HCT116 (cell line): Measurements from ENCODE around the gene CCDC8. TPM values are rescaled to one million over a fixed set of nuclear protein-coding genes. Genes with fewer than 3 reads are reported as not detected.
A peak's percentile ranks its signal among the peaks of the same experiment; 100 is the strongest.

Source experiments
- ATAC-seq: fragments of 200-7000 bp; cut with Tn5 transposase; 2 replicates; pipeline ENCODE4 v1.9.1; 2020; ENCODE audit warnings: mild to moderate bottlenecking, moderate library complexity
- BruUV-seq: library from RNA; stranded (reverse); fragments of 400-500 nt; replicated peaks from 2 replicates; lab custom pipeline; 2021; lab: Mats Ljungman, UMichigan
- CTCF ChIA-PET: fragments of 300-600 bp; sonication (Branson Sonifier 250); formaldehyde crosslinking; loops from one replicate; lab custom pipeline; 2021; ENCODE audit warnings: antibody characterized with exemption; lab: Charles Lee
- POLR2A ChIA-PET: fragments of 300-600, 350-600 bp; sonication (Branson Sonifier 250); formaldehyde crosslinking; loops from one replicate; lab custom pipeline; 2021; ENCODE audit warnings: antibody characterized with exemption; lab: Charles Lee
- RAD21 ChIA-PET, 2 experiments: fragments of 300-600 bp; sonication (Branson Sonifier 250); formaldehyde crosslinking; loops; one replicate each; lab custom pipeline; 2023; ENCODE audit warnings: low total read pairs in 2 of 2; ENCODE audit not compliant: uncharacterized antibody in 2 of 2, unreplicated experiment in 2 of 2, low non-redundant PET in 1 of 2; lab: Charles Lee
- DNase-seq: peaks from one replicate; pipeline ENCODE4 v3.0.0-alpha.2; 2010; ENCODE audit warnings: low read depth, low spot score
- H2AFZ ChIP-seq: fragments of 200-600 bp; shearing (Covaris generic), sonication (generic); 2 replicates; pipeline ENCODE4 v1.6.1; 2017; ENCODE audit warnings: low read depth, mixed run types, mixed read lengths, antibody characterized with exemption, low read length; ENCODE audit not compliant: poor library complexity, severe bottlenecking
- H3K27ac ChIP-seq: 2 replicates; pipeline ENCODE4 v1.5.1; 2012; ENCODE audit warnings: low read depth, low read length
- H3K27me3 ChIP-seq: fragments of 200-600 bp; sonication (generic); 2 replicates; pipeline ENCODE4 v1.6.1; 2016; ENCODE audit warnings: mixed run types, low read length, mixed read lengths; ENCODE audit not compliant: insufficient read depth
- H3K36me3 ChIP-seq, 2 experiments: fragments of 200-500 bp in 1 of 2; fragments of 200-600 bp in 1 of 2; sonication (Bioruptor generic) in 1 of 2; sonication (generic) in 1 of 2; 2 replicates each; pipeline versions ENCODE4 v1.5.1 to v1.6.1; 2014 to 2016; ENCODE audit warnings: low read length in 2 of 2, inconsistent platforms in 1 of 2, mixed read lengths in 1 of 2, mixed run types in 1 of 2; ENCODE audit not compliant: insufficient read depth in 2 of 2, control insufficient read depth in 1 of 2
- H3K4me1 ChIP-seq, 2 experiments: fragments of 200-600 bp in 1 of 2; sonication (generic) in 1 of 2; 2 replicates each; pipeline versions ENCODE4 v1.5.1 to v1.6.1; 2012 to 2017; ENCODE audit warnings: low read length in 2 of 2, inconsistent platforms in 1 of 2, mild to moderate bottlenecking in 1 of 2, mixed read lengths in 1 of 2, mixed run types in 1 of 2, moderate library complexity in 1 of 2; ENCODE audit not compliant: insufficient read depth in 2 of 2, control insufficient read depth in 1 of 2
- H3K4me2 ChIP-seq: fragments of 200-600 bp; sonication (generic); 2 replicates; pipeline ENCODE4 v1.6.1; 2017; ENCODE audit warnings: mixed run types, low read length, mixed read lengths
- H3K4me3 ChIP-seq, 2 experiments: fragments of 200-600 bp in 1 of 2; sonication (generic) in 1 of 2; replicated peaks in 1 of 2; 2 replicates each; pipeline ENCODE4 v1.5.1; 2011 to 2016; ENCODE audit warnings: low read length in 2 of 2, control low read depth in 1 of 2, low read depth in 1 of 2, mild to moderate bottlenecking in 1 of 2, mixed read lengths in 1 of 2, mixed run types in 1 of 2
- H3K79me2 ChIP-seq: fragments of 200-600 bp; sonication (generic); 2 replicates; pipeline ENCODE4 v1.6.1; 2017; ENCODE audit warnings: mild to moderate bottlenecking, mixed run types, low read length, moderate library complexity, mixed read lengths; ENCODE audit not compliant: insufficient read depth
- H3K9ac ChIP-seq: fragments of 200-600 bp; sonication (generic); 2 replicates; pipeline ENCODE4 v1.6.1; 2016; ENCODE audit warnings: low read length, mixed read lengths
- H3K9me2 ChIP-seq: fragments of 200-600 bp; sonication (generic), shearing (Covaris generic); 2 replicates; pipeline ENCODE4 v1.6.1; 2017; ENCODE audit warnings: mixed run types, mild to moderate bottlenecking, moderate library complexity; ENCODE audit not compliant: insufficient read depth
- H3K9me3 ChIP-seq, 2 experiments: fragments of 200-500 bp in 1 of 2; fragments of 200-600 bp in 1 of 2; sonication (Bioruptor generic) in 1 of 2; sonication (generic) in 1 of 2; 2 replicates each; pipeline ENCODE4 v1.6.1; 2014 to 2017; ENCODE audit warnings: low read length in 2 of 2, mixed read lengths in 2 of 2, inconsistent platforms in 1 of 2, low read depth in 1 of 2, mild to moderate bottlenecking in 1 of 2, mixed run types in 1 of 2, moderate library complexity in 1 of 2; ENCODE audit not compliant: control insufficient read depth in 1 of 2, insufficient read depth in 1 of 2
- H4K20me1 ChIP-seq: fragments of 200-600 bp; sonication (generic), shearing (Covaris generic); 2 replicates; pipeline ENCODE4 v1.6.1; 2017; ENCODE audit warnings: mixed run types, mild to moderate bottlenecking, moderate library complexity; ENCODE audit not compliant: insufficient read depth
- ATF3 ChIP-seq: IDR thresholded peaks from 2 replicates; pipeline ENCODE4 v1.6.1; 2012
- CBX3 ChIP-seq: IDR thresholded peaks from 2 replicates; pipeline ENCODE4 v1.6.1; 2012; ENCODE audit warnings: low read depth
- CEBPB ChIP-seq: IDR thresholded peaks from 2 replicates; pipeline ENCODE4 v1.6.1; 2012; ENCODE audit warnings: low read depth
- CTCF ChIP-seq, 3 experiments: fragments of 200-600 bp in 1 of 3; sonication (generic) in 1 of 3; IDR thresholded peaks in 2 of 3; conservative IDR thresholded peaks in 1 of 3; 2 replicates each; pipeline ENCODE4 v1.5.1; 2012 to 2017; ENCODE audit warnings: low read depth in 2 of 3, low read length in 2 of 3, antibody characterized with exemption in 1 of 3, borderline replicate concordance in 1 of 3, control low read depth in 1 of 3, mild to moderate bottlenecking in 1 of 3, mixed read lengths in 1 of 3, mixed run types in 1 of 3, moderate library complexity in 1 of 3; ENCODE audit not compliant: insufficient read depth in 1 of 3
- EGR1 ChIP-seq: IDR thresholded peaks from 2 replicates; pipeline ENCODE4 v1.6.1; 2012; ENCODE audit warnings: low read depth
- FOSL1 ChIP-seq: IDR thresholded peaks from 2 replicates; pipeline ENCODE4 v1.6.1; 2012; ENCODE audit warnings: low read depth
- JUND ChIP-seq: IDR thresholded peaks from 2 replicates; pipeline ENCODE4 v1.6.1; 2012
- POLR2AphosphoS5 ChIP-seq: IDR thresholded peaks from 2 replicates; pipeline ENCODE4 v1.6.1; 2011; ENCODE audit warnings: mild to moderate bottlenecking, low read depth, low read length, moderate library complexity
- REST ChIP-seq: IDR thresholded peaks from 2 replicates; pipeline ENCODE4 v1.6.1; 2012; ENCODE audit warnings: low read depth
- SRF ChIP-seq: IDR thresholded peaks from 2 replicates; pipeline ENCODE4 v1.6.1; 2012; ENCODE audit warnings: low read depth
- TCF7L2 ChIP-seq: IDR thresholded peaks from 2 replicates; pipeline ENCODE4 v1.7.0; 2011; ENCODE audit warnings: borderline replicate concordance, inconsistent platforms; ENCODE audit not compliant: insufficient read depth, insufficient read length; ENCODE audit errors: extremely low read depth
- ZBTB33 ChIP-seq: IDR thresholded peaks from 2 replicates; pipeline ENCODE4 v1.6.1; 2011; ENCODE audit warnings: mild to moderate bottlenecking, low read length, moderate library complexity; ENCODE audit not compliant: insufficient replicate concordance; ENCODE audit errors: extremely low read depth
- ZFX ChIP-seq: fragments of 450-650 bp; IDR thresholded peaks from 2 replicates; pipeline ENCODE4 v1.6.1; 2017
- ZNF274 ChIP-seq: fragments of 200-500 bp; sonication (Bioruptor generic); IDR thresholded peaks from 2 replicates; pipeline ENCODE4 v1.6.1; 2014; ENCODE audit warnings: mild to moderate bottlenecking, low read depth, low read length, inconsistent platforms
- intact Hi-C: fragments of 100-400 bp; cut with micrococcal nuclease; formaldehyde crosslinking; loops from 2 replicates; pipeline ENCODE4 v1.10.0; 2022
- total RNA-seq: library from RNA; stranded (reverse); gene quantifications from one replicate; pipeline ENCODE4 v1.2.1, GENCODE V29; 2021; ENCODE audit not compliant: unreplicated experiment

Gene CCDC8
- total RNA-seq, 1 experiment from 2014 or later, result 0.10 TPM

- H3K9me2 ChIP-seq, result no peaks in the 10 kb centered on the region
- no peak overlapping the region for H3K4me3 ChIP-seq
- no peaks in the 10 kb centered on the region for H3K27me3 ChIP-seq
- H3K4me1 ChIP-seq, result no peaks in the 10 kb centered on the region
- intact Hi-C loops, result no loop called here
- H3K4me2 ChIP-seq, result no peak overlapping the region
- RAD21 ChIA-PET, result no interaction called here
- no peaks in the 10 kb centered on the region for H3K36me3 ChIP-seq
- no peak overlapping the region for H3K9ac ChIP-seq
- ATAC-seq (no peak), DNase-seq (no peak)
- POLR2A ChIA-PET, result no interaction called here
- CTCF ChIA-PET, result interaction anchor here (1.8 kb wide), 1 partner anchor 20 kb away, joined by 4 read pairs; no protein-coding TSS in a partner anchor
- TF ChIP-seq TCF7L2, result no peak
- TF ChIP-seq CTCF (IDR thresholded peaks at IDR 0.05 in 2 of 3, conservative IDR thresholded peaks at IDR 0.05 in 1 of 3; ENCODE audit: borderline replicate concordance in 1 of 3, insufficient read depth in 1 of 3, low read depth in 2 of 3, low read length in 2 of 3), result peak in 2 of 3 experiments; percentile 33 to 34; a peak in 4 of 6 replicates
- no peak for TF ChIP-seq SRF
- TF ChIP-seq ZFX, result no peak
- no peak for TF ChIP-seq FOSL1
- TF ChIP-seq CBX3, result no peak
- TF ChIP-seq CEBPB, result no peak
- no peak overlapping the region for H3K27ac ChIP-seq
- H3K79me2 ChIP-seq, result no peaks in the 10 kb centered on the region
- H3K9me3 ChIP-seq, result no peaks in the 10 kb centered on the region
- H2AFZ ChIP-seq, result no peak overlapping the region
- BruUV-seq, result no TSS peak
- H4K20me1 ChIP-seq, result no peaks in the 10 kb centered on the region
These were observed 18.5 kb upstream of the CCDC8 start for GRCh38 chr19:46431824-46432223.

GRCh38 chr19:46429999-46430398 lies 16.6 kb upstream of the CCDC8 start:
- ChIA-PET POLR2A (no interaction called here), RAD21 (no interaction called here), CTCF (no interaction called here)
- no peaks in the 10 kb centered on the region for H3K79me2 ChIP-seq
- H4K20me1 ChIP-seq, result no peaks in the 10 kb centered on the region
- no peak overlapping the region for H2AFZ ChIP-seq
- no peak for DNase-seq
- no peaks in the 10 kb centered on the region for H3K9me3 ChIP-seq
- H3K9ac ChIP-seq, result no peak overlapping the region
- no peaks in the 10 kb centered on the region for H3K36me3 ChIP-seq
- H3K4me2 ChIP-seq, result no peak overlapping the region
- H3K27ac ChIP-seq, result no peak overlapping the region
- intact Hi-C loops, result no loop called here
- H3K9me2 ChIP-seq, result no peaks in the 10 kb centered on the region
- H3K4me3 ChIP-seq, result no peak overlapping the region
- BruUV-seq, result no TSS peak
- H3K4me1 ChIP-seq, result no peaks in the 10 kb centered on the region
- H3K27me3 ChIP-seq, result no peaks in the 10 kb centered on the region
- no peak for ATAC-seq
- no peak for TF ChIP-seq ZBTB33
- TF ChIP-seq CBX3, result no peak
- no peak for TF ChIP-seq ZNF274
- no peak for TF ChIP-seq POLR2AphosphoS5
- no peak for TF ChIP-seq ATF3
- TF ChIP-seq EGR1, result no peak
- no peak for TF ChIP-seq REST
- TF ChIP-seq JUND, result no peak
